Stimulated activated naive CD4-positive, alpha-beta T cell treated with Interleukin-2 at 50 U/mL for 16 hours (primary cell): ENCODE data around the gene SEPTIN2.
"Not testable (repeated sequence)": the region's sequence is repeated elsewhere in the genome, so short reads cannot be mapped to it uniquely, and the experiment has no call there.

Experiments
- DNase-seq: peaks from one replicate; lab custom pipeline; 2025; lab: John Stamatoyannopoulos, UW

SEPTIN2 gene

GRCh38 chr2:241350878-241351639 lies 35.3 kb downstream of the SEPTIN2 start:
- DNase-seq = no peak

DNA sequence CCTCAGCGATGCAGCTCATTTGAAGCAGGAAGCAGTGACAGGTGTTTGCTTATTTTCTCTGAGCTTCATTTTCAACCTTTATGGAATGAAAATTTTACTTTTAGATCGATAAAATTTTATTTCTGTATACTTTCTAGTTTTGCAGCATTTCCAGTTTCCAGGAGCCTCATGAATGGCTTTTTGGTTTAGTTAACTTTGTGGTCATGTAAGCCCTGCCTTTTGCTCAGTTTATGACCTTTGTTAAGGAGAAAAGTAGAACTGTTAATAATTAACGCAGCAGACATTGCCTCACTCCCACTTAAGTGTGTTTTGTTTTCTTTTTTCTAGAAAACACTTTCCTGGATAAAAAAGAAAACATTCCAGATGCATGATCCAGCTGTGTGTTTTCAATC lies 35.9 kb downstream of the SEPTIN2 start:
- no peak for DNase-seq

- no peak for DNase-seq
These were observed 36.5 kb downstream of the SEPTIN2 start for GRCh38 chr2:241352227-241352626.

- DNase-seq = peak; percentile 58
These were observed 39.2 kb downstream of the SEPTIN2 start for GRCh38 chr2:241354668-241355658.

DNA sequence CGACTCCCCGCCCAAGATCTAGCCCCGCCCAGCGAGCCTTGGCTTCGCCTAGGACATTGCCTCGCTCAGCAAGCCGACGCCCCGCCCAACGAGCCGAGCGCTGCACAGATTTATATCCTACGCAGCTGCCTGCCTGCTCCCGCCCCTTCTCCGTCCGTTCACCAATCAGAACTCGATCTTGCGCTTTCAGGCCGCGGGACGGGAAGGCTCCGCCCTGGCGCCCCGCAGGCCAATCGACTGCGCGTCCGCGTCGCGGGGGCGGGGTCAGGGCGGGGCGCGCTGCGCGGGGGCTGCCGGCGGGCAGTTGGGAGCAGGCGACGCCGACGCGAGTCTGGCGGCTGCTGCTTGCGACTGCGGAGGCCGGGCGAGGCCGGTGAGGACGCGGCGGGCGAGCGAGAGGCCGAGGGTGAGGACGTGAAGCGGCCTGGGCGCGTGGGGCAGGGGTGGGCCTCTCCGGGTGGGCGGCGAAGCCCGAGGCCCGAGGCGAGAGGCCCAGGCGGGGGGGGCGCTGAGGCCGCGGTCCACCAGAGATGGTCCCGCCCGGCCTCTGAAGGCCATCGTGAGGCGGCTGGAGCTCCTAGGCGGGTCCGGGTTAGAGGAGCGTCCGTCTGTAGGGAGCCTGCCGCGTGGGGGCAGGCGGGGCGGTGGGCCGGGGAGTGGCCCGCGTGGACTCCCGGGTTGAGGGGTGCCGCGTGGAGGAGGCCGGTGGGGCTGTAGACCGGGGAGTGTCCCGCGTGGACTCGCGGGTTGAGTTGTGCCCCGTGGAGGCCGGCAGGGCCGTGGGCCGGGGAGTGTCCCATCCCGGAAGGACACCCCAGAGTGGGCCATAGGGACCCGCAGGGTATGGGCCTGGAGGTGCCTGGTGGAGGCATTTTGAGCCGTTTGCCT lies 40.5 kb downstream of the SEPTIN2 start, which contains the start of gene FARP2:
Gene FARP2 (plus strand): TSS at position 303 of the 888 bp plus-strand sequence. CDS start 16,823 bp downstream, outside the sequence.
- DNase-seq = peak; percentile 97

- no peak for DNase-seq
These were observed 41.1 kb downstream of the SEPTIN2 start for GRCh38 chr2:241356871-241357260.

DNA sequence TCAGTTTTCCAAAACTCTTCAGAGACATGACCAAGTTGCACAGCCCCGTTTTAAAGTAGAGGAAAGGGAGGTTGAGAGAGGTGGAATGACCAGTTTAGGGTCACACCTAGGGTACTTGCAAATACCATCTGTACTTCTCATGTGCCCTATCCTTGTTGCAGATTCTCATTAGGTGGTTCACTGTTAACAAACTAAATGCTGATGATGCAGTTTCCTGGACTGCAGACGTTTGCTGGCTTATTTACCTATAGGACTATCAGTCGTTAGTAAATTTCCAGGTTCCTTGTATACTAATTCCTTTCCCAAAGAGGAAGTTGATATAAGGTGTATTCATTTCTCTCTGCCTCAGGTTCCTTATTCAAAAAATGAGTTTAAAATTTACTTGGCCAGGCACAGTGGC lies 41.8 kb downstream of the SEPTIN2 start:
- no peak for DNase-seq

GRCh38 chr2:241358470-241358869 lies 42.7 kb downstream of the SEPTIN2 start:
- DNase-seq = no peak

GRCh38 chr2:241359481-241360045 lies 43.8 kb downstream of the SEPTIN2 start:
- no peak for DNase-seq

- DNase-seq = no peak
These were observed 47.7 kb downstream of the SEPTIN2 start for GRCh38 chr2:241363426-241363825.

DNA sequence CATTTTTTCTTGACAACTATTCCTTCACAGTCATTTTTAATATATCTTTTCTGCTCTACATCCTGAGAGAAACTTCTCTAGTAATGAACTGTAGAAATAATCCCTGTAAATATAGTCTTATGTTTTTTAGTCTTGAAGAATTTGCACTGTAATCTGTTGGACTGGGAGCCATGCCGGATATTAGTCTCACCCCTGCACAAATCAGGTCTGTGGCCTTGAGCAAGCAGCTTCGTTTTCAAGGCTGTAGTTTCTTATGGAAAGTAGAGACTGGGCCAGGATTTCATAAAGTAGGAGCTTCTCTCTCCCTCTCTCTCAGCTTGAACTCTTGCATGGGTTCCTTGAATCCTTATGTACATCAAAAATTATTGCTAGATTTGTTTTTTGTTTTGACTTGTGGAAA lies 49.1 kb downstream of the SEPTIN2 start:
- DNase-seq = no peak

DNA sequence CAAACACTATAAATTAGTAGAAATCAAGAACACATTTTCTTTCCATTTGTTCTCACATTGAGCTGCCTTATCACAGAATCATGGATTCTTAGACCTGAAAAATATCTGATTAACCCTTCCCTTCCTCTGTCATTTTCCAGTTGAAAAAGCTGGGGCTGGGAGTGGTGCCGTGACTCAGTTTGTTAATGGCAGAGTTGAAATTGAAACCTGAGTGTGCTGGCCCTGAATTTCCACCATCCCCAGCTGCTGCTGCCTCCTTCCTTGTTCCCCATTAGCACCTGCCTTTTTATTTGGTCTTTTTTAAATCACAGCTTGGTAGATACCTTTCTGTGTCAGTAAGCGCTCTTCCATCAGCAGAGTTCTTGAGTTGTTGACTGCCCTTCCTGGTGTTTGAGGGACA lies 51.0 kb downstream of the SEPTIN2 start:
- DNase-seq = no peak

DNA sequence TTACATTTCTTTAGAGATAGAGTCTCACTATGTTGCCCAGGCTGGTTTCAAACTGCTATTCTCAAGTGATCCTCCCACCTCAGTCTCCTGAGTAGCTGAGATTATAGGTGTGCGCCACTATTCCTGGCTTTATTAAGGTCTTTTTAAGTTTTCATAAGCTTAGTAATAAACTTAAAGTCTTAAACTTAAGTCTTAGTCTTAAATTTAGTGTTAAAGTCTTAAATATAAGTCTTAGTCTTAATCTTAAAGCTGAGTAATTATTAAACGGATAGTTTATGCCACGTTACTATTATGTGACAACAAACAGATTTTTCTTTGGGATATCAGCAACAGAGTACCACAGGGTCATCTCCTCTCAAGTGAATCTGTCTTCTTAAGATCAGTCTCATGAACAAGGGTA lies 52.9 kb downstream of the SEPTIN2 start:
- DNase-seq = no peak

DNA sequence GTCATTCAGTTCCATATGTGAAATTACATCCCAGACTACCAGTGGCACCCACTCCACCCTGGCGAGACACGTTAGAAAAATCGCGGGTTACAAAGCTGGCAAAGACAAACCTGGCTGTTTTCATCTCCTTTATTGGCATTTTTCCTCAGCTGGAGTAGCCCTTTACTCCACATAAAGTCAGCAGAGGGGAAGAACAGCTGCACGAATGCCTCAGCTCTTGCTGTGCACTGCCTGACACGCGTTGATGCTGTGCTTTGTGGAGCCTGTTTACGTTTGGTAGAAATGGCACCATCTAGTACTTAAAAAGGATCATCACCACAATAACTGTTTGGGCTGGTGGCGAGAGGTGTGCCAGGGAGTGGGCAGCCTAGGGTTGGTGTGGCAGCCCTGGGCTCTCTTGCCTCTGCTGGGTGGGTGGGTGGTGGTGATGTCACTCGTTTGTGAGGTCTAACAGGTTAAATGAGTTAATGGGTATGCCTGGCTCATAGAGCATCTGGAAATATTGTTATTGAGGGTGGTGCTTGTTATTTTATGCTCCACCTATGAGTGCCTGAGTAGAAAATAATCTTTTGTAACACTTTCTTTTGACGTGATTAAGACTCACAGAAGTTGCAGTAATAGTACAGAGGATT lies 56.8 kb downstream of the SEPTIN2 start:
- DNase-seq = no peak

DNA sequence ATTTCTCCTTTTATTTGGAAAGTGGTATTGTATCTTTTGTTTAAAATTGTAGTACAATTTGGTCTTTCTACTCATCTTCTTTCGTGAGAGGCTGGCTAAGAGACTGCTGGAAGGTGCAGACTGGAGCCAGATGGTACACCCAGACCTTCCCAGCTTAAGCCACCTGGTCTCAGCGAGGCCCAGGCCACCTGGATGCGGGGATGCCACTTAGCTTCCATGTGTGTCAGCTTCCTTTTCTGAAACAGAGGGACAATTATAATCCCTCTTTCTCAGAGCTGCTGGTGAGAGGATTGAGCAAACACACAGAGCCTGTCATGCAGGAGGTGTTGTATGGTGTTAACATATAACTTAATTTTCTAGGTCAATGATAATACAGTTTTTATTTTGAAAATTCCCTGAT lies 57.7 kb downstream of the SEPTIN2 start:
- DNase-seq = no peak

DNA sequence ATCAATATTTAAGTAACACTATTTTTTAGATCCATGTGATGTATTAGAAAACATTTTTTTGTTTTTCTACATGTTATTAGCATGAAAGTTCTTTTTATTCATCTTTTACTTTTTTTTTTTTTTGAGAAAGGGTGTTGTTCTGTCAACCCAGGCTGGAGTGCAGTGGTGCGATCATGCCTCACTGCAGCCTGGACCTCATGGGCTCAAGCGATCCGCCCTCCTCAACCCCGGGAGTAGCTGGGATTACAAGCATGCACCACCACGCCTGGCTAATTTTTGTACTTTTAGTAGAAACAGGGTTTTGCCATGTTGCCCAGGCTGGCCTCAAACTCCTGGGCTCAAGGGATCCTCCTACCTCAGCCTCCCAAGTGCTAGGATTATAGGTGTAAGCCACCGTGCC lies 58.2 kb downstream of the SEPTIN2 start:
- DNase-seq = not testable (repeated sequence)

GRCh38 chr2:241375300-241375699 lies 59.6 kb downstream of the SEPTIN2 start:
- no peak for DNase-seq

GRCh38 chr2:241376808-241377207 lies 61.1 kb downstream of the SEPTIN2 start:
- no peak for DNase-seq

- no peak for DNase-seq
These were observed 63.1 kb downstream of the SEPTIN2 start for GRCh38 chr2:241378816-241379215.

- no peak for DNase-seq
These were observed 64.1 kb downstream of the SEPTIN2 start for GRCh38 chr2:241379481-241380480.
